Neural progenitor cell (in vitro differentiated cells): ENCODE results near the gene GNG7.
"Not testable (repeated sequence)": the region's sequence is repeated elsewhere in the genome, so short reads cannot be mapped to it uniquely, and the experiment has no call there.

Source experiments
- EZH2 ChIP-seq: fragments of 200-600 bp; sonication (generic); IDR thresholded peaks from 2 replicates; pipeline ENCODE4 v1.6.1; 2017; ENCODE audit warnings: antibody characterized with exemption, mild to moderate bottlenecking, moderate library complexity
- EZH2phosphoT487 ChIP-seq: fragments of 200-600 bp; sonication (generic); IDR thresholded peaks from 2 replicates; pipeline ENCODE4 v1.6.1; 2017; ENCODE audit warnings: antibody characterized with exemption
- TF ChIP-seq, protein P1 (sequence below): fragments of 200-600 bp; sonication (generic); IDR thresholded peaks from 2 replicates; pipeline ENCODE4 v1.5.1; 2017; ENCODE audit warnings: antibody characterized with exemption, mild to moderate bottlenecking

DNA sequence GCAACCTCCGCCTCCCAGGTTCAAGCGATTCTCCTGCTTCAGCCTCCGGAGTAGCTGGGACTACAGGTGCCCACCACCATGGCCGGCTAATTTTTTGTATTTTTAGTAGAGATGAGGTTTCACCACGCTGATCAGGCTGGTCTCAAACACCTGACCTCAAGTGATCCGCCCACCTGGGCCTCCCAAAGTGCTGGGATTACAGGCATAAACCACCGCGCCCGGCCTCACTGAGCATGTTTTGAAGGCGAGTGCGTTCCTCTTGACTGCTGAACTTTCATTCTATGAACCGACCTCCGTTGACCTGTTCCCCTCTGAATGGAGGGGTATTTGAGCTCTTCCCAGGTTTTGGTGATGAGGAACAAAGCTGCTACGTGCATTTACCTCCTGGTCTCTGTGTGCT lies 209.0 kb downstream of the GNG7 start:
- TF ChIP-seq, protein P1, sequence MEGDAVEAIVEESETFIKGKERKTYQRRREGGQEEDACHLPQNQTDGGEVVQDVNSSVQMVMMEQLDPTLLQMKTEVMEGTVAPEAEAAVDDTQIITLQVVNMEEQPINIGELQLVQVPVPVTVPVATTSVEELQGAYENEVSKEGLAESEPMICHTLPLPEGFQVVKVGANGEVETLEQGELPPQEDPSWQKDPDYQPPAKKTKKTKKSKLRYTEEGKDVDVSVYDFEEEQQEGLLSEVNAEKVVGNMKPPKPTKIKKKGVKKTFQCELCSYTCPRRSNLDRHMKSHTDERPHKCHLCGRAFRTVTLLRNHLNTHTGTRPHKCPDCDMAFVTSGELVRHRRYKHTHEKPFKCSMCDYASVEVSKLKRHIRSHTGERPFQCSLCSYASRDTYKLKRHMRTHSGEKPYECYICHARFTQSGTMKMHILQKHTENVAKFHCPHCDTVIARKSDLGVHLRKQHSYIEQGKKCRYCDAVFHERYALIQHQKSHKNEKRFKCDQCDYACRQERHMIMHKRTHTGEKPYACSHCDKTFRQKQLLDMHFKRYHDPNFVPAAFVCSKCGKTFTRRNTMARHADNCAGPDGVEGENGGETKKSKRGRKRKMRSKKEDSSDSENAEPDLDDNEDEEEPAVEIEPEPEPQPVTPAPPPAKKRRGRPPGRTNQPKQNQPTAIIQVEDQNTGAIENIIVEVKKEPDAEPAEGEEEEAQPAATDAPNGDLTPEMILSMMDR = not testable (repeated sequence)
- not testable (repeated sequence) for TF ChIP-seq EZH2, EZH2phosphoT487
